Breast epithelium (tissue), 3 donors: ENCODE results near the gene UBE2C.

ENCODE experiments used
- POLR2AphosphoS5 ChIP-seq, 3 donors: sonication (generic); formaldehyde crosslinking; IDR thresholded peaks; one replicate each; pipeline ENCODE4 v1.6.1; 2017; ENCODE audit warnings: antibody characterized with exemption in 3 of 3
- TF ChIP-seq, protein P1 (sequence below), 3 donors: fragments of 450-650 bp; IDR thresholded peaks; one replicate each; pipeline ENCODE4 v1.5.1; 2016 to 2017; ENCODE audit warnings: antibody characterized with exemption in 3 of 3, mild to moderate bottlenecking in 3 of 3, moderate library complexity in 3 of 3

- TF ChIP-seq, protein P1, sequence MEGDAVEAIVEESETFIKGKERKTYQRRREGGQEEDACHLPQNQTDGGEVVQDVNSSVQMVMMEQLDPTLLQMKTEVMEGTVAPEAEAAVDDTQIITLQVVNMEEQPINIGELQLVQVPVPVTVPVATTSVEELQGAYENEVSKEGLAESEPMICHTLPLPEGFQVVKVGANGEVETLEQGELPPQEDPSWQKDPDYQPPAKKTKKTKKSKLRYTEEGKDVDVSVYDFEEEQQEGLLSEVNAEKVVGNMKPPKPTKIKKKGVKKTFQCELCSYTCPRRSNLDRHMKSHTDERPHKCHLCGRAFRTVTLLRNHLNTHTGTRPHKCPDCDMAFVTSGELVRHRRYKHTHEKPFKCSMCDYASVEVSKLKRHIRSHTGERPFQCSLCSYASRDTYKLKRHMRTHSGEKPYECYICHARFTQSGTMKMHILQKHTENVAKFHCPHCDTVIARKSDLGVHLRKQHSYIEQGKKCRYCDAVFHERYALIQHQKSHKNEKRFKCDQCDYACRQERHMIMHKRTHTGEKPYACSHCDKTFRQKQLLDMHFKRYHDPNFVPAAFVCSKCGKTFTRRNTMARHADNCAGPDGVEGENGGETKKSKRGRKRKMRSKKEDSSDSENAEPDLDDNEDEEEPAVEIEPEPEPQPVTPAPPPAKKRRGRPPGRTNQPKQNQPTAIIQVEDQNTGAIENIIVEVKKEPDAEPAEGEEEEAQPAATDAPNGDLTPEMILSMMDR (IDR thresholded peaks at IDR 0.05) = no peak
- TF ChIP-seq POLR2AphosphoS5 (IDR thresholded peaks at IDR 0.05) = no peak
Observed at GRCh38 chr20:45860560-45861220, 48.2 kb downstream of the UBE2C start.
